Measurements from ENCODE around the gene ADAM12.
"Not testable (repeated sequence)": the region's sequence is repeated elsewhere in the genome, so short reads cannot be mapped to it uniquely, and the experiment has no call there.

ADAM12 gene

DNA sequence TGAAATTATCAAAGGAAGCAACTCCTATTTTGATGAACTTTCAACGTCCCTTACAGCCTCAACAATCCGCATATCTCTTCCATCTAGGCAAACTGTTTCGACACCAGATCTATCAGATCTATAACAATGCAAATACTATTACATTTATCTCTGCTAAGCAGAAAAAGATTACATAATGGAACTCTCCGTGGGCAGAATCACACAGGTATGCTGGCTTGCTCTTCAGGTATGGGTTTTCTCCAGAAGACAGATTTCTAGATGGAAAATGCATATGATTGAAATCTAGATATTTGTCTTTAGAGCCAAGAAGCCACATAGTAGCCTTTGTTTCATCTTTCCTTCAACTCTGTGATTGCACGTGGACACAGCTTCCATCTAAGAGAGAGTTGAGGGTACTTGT, 38.6 kb downstream of the ADAM12 start:
- no peak overlapping the region for H3K27ac ChIP-seq
- TF ChIP-seq, protein P1, sequence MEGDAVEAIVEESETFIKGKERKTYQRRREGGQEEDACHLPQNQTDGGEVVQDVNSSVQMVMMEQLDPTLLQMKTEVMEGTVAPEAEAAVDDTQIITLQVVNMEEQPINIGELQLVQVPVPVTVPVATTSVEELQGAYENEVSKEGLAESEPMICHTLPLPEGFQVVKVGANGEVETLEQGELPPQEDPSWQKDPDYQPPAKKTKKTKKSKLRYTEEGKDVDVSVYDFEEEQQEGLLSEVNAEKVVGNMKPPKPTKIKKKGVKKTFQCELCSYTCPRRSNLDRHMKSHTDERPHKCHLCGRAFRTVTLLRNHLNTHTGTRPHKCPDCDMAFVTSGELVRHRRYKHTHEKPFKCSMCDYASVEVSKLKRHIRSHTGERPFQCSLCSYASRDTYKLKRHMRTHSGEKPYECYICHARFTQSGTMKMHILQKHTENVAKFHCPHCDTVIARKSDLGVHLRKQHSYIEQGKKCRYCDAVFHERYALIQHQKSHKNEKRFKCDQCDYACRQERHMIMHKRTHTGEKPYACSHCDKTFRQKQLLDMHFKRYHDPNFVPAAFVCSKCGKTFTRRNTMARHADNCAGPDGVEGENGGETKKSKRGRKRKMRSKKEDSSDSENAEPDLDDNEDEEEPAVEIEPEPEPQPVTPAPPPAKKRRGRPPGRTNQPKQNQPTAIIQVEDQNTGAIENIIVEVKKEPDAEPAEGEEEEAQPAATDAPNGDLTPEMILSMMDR (conservative IDR thresholded peaks at IDR 0.05) = no peak

DNA sequence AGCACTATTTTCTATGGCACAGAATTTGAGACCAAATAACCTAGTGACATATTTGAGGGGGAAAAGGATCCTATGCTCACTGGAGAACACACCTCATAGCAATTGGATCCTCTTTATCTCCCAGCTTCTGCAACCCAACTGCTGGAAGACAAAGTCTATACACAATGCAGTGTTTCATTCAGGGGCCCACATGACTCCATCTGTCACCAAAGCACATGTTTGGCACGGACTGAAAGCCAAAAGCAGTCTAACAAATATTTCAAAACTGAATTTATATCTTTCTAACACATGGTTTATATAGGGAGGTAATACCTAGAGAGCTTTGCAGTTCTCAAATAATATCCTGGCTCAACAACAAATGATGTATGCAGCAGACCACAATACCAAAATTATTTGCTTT, 39.2 kb downstream of the ADAM12 start:
- no peak overlapping the region for H3K27ac ChIP-seq
- TF ChIP-seq, protein P1 (conservative IDR thresholded peaks at IDR 0.05) = no peak

DNA sequence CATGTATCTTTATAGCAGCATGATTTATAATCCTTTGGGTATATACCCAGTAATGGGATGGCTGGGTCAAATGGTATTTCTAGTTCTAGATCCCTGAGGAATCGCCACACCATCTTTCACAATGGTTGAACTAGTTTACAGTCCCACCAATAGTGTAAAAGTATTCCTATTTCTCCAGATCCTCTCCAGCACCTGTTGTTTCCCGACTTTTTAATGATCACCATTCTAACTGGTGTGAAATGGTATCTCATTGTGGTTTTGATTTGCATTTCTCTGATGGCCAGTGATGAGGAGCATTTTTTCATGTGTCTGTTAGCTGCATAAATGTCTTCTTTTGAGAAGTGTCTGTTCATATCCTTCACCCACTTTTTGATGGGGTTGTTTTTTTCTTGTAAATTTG, 44.8 kb downstream of the ADAM12 start:
- not testable (repeated sequence) for H3K27ac ChIP-seq

DNA sequence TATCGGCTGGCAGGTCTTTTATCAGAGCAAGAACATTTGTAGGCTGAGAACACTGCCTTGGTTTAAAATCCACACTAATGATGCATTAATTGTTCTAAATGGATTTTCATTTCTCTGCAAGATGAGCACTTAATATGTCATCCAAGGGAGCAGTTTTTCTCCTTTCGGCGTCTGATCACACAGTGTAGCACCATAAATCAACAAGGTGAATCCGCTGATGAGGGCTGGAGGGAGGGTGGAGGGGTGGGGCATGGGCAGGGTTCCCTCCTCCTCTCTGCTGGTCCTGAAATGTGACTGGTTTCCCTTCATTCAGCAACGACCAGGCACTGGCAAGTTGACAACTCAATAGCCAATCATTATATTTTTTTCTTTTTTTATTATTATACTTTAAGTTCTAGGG, 45.6 kb downstream of the ADAM12 start:
- TF ChIP-seq, protein P1 (conservative IDR thresholded peaks at IDR 0.05) = no peak
- no peak overlapping the region for H3K27ac ChIP-seq

DNA sequence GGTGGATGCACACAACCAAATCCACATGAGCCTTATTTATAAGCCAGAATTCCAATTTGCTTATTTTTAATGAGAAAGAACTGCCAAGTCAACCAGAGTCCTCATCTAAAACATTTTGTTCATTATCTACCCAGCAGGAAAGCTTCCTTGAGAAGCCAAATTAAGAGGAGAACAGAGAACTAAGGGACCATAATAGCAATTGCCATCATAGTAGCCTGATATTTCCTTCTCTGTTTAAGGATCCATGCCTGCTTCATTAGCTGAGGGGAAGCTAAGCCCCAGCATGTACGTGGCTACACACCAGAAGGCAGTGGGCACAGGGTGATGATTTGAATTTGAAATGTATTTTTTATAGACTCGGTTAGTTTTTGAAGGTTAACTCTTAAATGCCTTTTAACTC, 46.8 kb downstream of the ADAM12 start:
- TF ChIP-seq, protein P1 (conservative IDR thresholded peaks at IDR 0.05) = no peak
- H3K27ac ChIP-seq = no peak overlapping the region

DNA sequence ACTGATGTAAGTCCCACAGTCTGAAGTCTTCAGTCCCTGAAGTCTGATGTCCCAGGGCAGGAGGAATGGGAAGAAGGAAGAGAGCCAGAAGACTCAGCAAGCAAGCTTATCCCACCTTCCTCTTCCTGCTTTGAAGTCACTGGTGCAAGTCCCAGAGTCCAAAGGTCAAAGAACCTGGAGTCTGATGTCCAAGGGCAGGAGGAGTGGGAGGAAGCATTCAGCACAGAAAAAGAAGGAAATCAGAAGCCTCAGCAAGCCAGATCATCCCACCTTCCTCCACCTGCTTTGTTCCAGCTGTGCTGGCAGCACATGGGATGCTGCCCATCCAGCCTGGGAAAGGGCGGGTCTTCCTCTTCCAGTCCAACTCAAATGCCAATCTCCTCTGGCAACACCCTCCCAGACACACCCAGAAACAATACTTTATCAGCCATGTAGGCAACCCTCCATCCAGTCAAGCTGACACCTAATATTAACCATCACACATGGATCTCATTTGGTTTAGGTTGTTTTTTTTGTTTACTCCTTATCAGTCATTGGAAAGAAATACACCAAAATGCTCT, 50.9 kb downstream of the ADAM12 start:
- TF ChIP-seq, protein P1 (conservative IDR thresholded peaks at IDR 0.05) = no peak
- no peak overlapping the region for H3K27ac ChIP-seq

DNA sequence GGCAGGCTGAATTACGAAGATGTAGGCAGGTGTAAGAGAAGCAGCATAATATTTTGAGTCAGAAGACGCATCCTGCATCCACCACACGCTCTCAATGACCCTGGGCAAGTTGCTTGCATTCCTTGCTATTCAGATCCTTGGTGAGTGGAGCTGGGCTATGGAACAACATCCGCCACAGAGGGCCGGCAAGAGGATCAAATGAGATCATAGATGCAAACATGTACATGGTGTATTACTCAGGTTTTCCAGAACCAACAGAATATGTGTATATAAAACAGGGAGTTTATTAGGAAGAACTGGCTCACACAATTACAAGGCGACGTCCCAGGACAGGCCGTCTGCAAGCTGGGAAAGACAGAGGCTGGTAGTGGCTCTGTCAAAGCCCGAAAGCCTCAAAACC, 51.5 kb downstream of the ADAM12 start:
- H3K27ac ChIP-seq = no peak overlapping the region
- TF ChIP-seq, protein P1 (conservative IDR thresholded peaks at IDR 0.05) = no peak

DNA sequence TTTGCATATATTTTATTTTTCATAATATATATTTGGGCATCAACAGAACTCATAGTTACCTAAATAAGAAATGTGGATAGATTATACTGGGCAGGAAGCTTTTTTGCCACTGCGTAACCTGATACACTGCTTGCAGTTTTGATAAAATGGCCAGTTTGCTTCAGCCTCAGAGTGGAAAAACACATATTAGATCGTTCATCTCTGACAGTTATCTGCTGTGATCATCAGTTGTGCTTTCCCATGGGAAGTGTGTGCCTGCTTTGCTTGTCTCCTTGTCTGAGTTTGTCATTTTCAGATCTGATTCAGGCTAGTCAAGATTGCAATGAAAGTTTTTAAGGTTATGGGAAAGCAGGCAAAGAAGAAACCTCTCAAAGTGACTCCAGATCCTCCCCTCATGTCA, 54.0 kb downstream of the ADAM12 start:
- TF ChIP-seq, protein P1 (conservative IDR thresholded peaks at IDR 0.05) = no peak
- no peak overlapping the region for H3K27ac ChIP-seq
